Heart left ventricle (tissue), 16 donors: ENCODE results near the gene ASB7. TPM values are rescaled to one million over a fixed set of nuclear protein-coding genes. Genes with fewer than 3 reads are reported as not detected.

Experiments
- ATAC-seq, 4 donors: fragments of 200-7000 bp; cut with Tn5 transposase; one replicate each; pipeline ENCODE4 v1.9.1; 2020 to 2022; ENCODE audit warnings: moderate library complexity in 4 of 4, mild to moderate bottlenecking in 3 of 4, moderate number of reproducible peaks in 1 of 4
- DNase-seq, 5 donors: peaks; one replicate each; pipeline ENCODE4 v3.0.0-alpha.2; 2020
- H3K27ac ChIP-seq, 12 donors: fragments of 200-600 bp; sonication (generic) in 4 of 12; one replicate each; pipeline versions ENCODE4 v1.5.0 to v1.8.0; 2016 to 2022; ENCODE audit warnings: mild to moderate bottlenecking in 2 of 12
- H3K27me3 ChIP-seq, 9 donors: fragments of 200-600 bp; sonication (generic) in 2 of 9; one replicate each; pipeline versions ENCODE4 v1.5.1 to v1.8.0; 2016 to 2022; ENCODE audit warnings: mild to moderate bottlenecking in 3 of 9
- H3K36me3 ChIP-seq, 9 donors: fragments of 200-600 bp; sonication (generic) in 2 of 9; one replicate each; pipeline versions ENCODE4 v1.5.0 to v1.8.0; 2018 to 2022; ENCODE audit warnings: mild to moderate bottlenecking in 2 of 9
- H3K4me1 ChIP-seq, 12 donors: fragments of 200-600 bp; sonication (generic) in 4 of 12; one replicate each; pipeline versions ENCODE4 v1.5.0 to v1.8.0; 2016 to 2022; ENCODE audit warnings: mild to moderate bottlenecking in 3 of 12
- H3K4me3 ChIP-seq, 12 donors: fragments of 200-600 bp; sonication (generic) in 4 of 12; one replicate each; pipeline versions ENCODE4 v1.5.0 to v1.8.0; 2017 to 2022; ENCODE audit warnings: mild to moderate bottlenecking in 9 of 12, moderate library complexity in 4 of 12
- H3K9me3 ChIP-seq, 12 donors: fragments of 200-600 bp; sonication (generic) in 4 of 12; one replicate each; pipeline versions ENCODE4 v1.5.0 to v1.8.0; 2016 to 2022; ENCODE audit warnings: mild to moderate bottlenecking in 1 of 12
- POLR2A ChIP-seq, 2 donors: fragments of 450-650 bp; IDR thresholded peaks; one replicate each; pipeline ENCODE4 v1.6.1; 2017; ENCODE audit warnings: antibody characterized with exemption in 2 of 2, mild to moderate bottlenecking in 2 of 2, moderate library complexity in 2 of 2
- WGBS, 4 donors: extraction: QIAGEN DNeasy Blood & Tissue Kit in 2 of 4; methylation state at CpG; one replicate each; pipeline versions ENCODE4 v1.1.5 to v1.1.7; 2013 to 2018; 5-methylcytosine and 5-hydroxymethylcytosine counted together
- intact Hi-C, 10 donors: fragments of 100-400 bp; cut with DNase I; formaldehyde crosslinking; loops; one replicate each; pipeline versions ENCODE4 v1.11.1 to v1.14.2; 2022
- polyA plus RNA-seq, 2 donors: library from polyadenylated mRNA; stranded (reverse); fragments of 200-250 nt; gene quantifications; one replicate each; pipeline ENCODE4 v1.2.3, GENCODE V29; 2013
- total RNA-seq, 9 donors: library from RNA; depleted of rRNA in 2 of 9; stranded (reverse); fragments of >200 nt in 2 of 9; fragmentation: NEBNext Ultra II Directional in 3 of 9; extraction: Animal tissue kit (Norgen Biotek cat#: 25700) in 3 of 9; gene quantifications; one replicate each; pipeline versions ENCODE4 v1.1.0 to v1.2.4, GENCODE V29; 2016 to 2023
- TF ChIP-seq, protein P1 (sequence below), 12 donors: fragments of 200-600 bp; sonication (generic) in 4 of 12; IDR thresholded peaks; one replicate each; pipeline versions ENCODE4 v1.5.0 to v1.8.0; 2018 to 2022; ENCODE audit warnings: antibody characterized with exemption in 12 of 12, mild to moderate bottlenecking in 5 of 12
- donor health status: ischemic (EF 13 %, LVEDD 7.1; RV severe dilation, severe dysfunction).
- donor health status: healthy with polysubstance abuse.
- donor health status: DM: no; HTN: yes; CAD: no.
- donor health status: DM: no; HTN: no; CAD: no.
- donor health status: ischemic (EF 25% LVEDD 6.9; RV normal size, moderate dysfunction).
- donor health status: ischemic (EF 25% LVEDD 5.7; RV mildly dilated, moderate dysfunction).
- donor health status: healthy.
- donor health status: DM: yes; HTN: yes; CAD: no.
- donor health status: ischemic (EF 35%, LVEDD 5.7; RV mildly dilated, moderate dysfunction).
- donor health status: nonischemic (EF 11% LVEDD 7.7; RV severe dilation, severe dysfunction).
- donor health status: DM: yes; HTN: yes; CAD: no.
- donor health status: PGD.
- donor health status: ischemic (EF 29% LVEDD 5.4; RV normal size, mild dysfunction).
- donor health status: nonischemic (EF 23%, LVEDD 6.1; RV moderate dilation, normal function).

The ASB7 gene
- total and polyA plus RNA-seq, 11 donors: 2.3 to 6.9 (median 5.9) TPM

DNA sequence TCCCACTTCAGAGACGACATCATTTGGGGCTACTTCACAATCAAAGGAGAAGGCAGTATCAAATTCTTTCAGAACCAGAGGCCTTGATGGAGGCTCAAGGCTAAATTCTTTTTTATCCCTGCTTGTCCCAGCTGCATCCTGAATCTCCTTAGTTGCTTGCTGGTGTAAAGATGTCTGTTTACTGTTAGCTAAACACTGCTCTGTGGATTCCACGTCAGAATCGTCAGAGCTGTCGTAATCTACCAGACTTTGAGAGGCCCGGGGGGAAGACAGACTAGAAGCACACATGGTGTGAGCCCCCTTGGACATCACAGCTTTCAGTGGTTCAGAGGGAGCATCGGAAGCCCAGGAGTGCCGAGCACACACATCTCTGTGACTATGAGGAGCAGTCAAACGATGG lies 33.0 kb upstream of the ASB7 start:
- no peak overlapping the region for H3K4me3 ChIP-seq
- H3K9me3 ChIP-seq: no peaks in the 10 kb centered on the region
- 79 to 87% (median 81%) methylated on average over 8 of the region's 8 CpGs for WGBS, 4 donors
- peaks cover 0 to 60% (median 50%) of the 10 kb centered on the region in 9 donors for H3K36me3 ChIP-seq
- intact Hi-C loops: loop anchor here in 2 of 10 donors (10.0 kb wide), 2 partner anchors 135 to 635 kb away; no protein-coding TSS in a partner anchor
- TF ChIP-seq, protein P1, sequence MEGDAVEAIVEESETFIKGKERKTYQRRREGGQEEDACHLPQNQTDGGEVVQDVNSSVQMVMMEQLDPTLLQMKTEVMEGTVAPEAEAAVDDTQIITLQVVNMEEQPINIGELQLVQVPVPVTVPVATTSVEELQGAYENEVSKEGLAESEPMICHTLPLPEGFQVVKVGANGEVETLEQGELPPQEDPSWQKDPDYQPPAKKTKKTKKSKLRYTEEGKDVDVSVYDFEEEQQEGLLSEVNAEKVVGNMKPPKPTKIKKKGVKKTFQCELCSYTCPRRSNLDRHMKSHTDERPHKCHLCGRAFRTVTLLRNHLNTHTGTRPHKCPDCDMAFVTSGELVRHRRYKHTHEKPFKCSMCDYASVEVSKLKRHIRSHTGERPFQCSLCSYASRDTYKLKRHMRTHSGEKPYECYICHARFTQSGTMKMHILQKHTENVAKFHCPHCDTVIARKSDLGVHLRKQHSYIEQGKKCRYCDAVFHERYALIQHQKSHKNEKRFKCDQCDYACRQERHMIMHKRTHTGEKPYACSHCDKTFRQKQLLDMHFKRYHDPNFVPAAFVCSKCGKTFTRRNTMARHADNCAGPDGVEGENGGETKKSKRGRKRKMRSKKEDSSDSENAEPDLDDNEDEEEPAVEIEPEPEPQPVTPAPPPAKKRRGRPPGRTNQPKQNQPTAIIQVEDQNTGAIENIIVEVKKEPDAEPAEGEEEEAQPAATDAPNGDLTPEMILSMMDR (IDR thresholded peaks at IDR 0.05): no peak
- no peak for TF ChIP-seq POLR2A (IDR thresholded peaks at IDR 0.05)
- H3K27ac ChIP-seq: no peak overlapping the region
- H3K27me3 ChIP-seq: no peaks in the 10 kb centered on the region
- no peaks in the 10 kb centered on the region for H3K4me1 ChIP-seq
- ATAC-seq (no peak), DNase-seq (no peak)

DNA sequence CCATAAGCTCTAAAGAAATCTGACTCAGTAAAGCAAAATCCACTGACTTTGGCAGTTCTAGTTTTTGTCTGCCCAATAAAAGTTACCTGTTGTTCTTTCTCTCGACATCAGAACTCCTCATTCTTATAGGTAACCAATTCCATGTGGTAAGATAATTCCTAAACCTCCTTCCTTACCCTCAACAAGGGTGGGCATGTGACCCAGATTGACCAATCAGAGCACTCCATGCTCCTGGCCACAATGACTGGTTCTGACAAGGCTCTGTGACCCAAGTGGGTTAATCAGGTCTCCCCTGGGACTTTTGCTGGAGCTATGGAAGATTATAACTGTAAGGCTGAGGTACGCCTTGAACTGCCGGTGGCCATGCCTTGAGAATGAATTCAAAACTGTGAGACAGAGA lies 32.1 kb upstream of the ASB7 start:
- TF ChIP-seq, protein P1 (IDR thresholded peaks at IDR 0.05): no peak
- TF ChIP-seq POLR2A (IDR thresholded peaks at IDR 0.05): no peak
- H3K4me1 ChIP-seq: no peaks in the 10 kb centered on the region
- intact Hi-C loops: loop anchor here in 6 of 10 donors (2.0 to 5.0 kb wide), 4 partner anchors 218 to 643 kb away; no protein-coding TSS in a partner anchor
- H3K9me3 ChIP-seq: no peaks in the 10 kb centered on the region
- no peaks in the 10 kb centered on the region for H3K27me3 ChIP-seq
- H3K4me3 ChIP-seq: no peak overlapping the region
- peaks cover 0 to 66% (median 53%) of the 10 kb centered on the region in 9 donors for H3K36me3 ChIP-seq
- no peak overlapping the region for H3K27ac ChIP-seq
- DNase-seq (no peak), ATAC-seq (no peak)
- WGBS, 4 donors: 91 to 95% (median 93%) methylated on average over 3 of the region's 3 CpGs

DNA sequence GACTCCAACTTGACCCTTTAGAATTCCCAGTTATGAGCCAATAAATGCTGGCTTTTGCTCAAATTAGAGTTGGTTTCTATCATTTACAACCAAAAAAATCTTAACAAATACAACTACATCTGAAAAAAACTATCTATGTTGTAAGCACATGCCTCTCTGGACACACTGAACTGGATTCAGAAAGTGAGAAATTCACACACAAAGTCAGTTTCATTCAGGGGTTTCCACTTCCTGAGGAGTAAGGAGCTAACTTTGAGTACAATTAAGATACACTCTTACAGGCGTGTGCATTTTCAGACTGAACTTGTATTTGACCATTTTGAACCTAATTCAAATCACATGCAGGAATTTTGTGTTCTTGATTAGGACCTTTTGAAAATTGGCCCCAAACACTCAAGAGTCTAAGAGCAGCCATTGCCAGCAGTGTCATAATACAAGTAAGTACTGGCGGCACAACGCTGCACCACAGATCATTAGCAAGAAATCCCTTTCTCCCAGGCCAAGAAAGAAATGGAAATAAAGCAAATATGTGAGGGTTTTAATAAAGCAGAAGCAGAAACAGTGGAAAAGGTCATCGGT lies 31.6 kb upstream of the ASB7 start:
- ATAC-seq (no peak), DNase-seq (no peak)
- intact Hi-C loops: loop anchor here in 6 of 10 donors (2.0 to 5.0 kb wide), 4 partner anchors 219 to 644 kb away; no protein-coding TSS in a partner anchor

DNA sequence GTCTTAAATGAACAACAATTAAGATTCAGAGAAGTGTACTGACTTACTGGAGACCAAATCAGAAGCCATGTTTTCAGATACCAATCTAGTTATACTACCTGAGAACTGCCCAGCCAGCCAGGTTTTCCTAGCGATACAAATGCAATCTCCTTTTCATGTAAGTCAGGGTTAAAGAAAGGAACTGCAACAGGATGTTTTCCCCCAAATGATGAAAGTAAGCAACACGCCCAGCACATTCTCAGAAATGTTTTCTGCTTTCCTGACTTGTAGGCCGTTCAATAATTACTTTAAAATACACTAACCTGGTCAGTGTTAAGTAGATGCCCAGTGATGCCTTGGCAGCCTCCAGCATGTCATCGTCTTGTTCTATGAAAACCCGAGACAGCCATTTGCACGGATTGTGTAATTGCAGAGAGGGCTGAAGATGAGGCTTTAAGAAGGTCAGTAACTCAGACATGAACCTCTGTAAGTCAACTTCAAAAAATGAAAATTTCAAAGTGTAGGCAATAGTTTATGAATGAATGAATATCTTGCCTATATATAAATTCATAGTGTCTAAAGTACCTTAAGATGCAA lies 30.7 kb upstream of the ASB7 start:
- Histone ChIP-seq H3K36me3 (peaks cover 0 to 66% (median 53%) of the 10 kb centered on the region in 9 donors), H3K27me3 (no peaks in the 10 kb centered on the region), H3K4me1 (no peaks in the 10 kb centered on the region), H3K4me3 (no peak overlapping the region), H3K9me3 (no peaks in the 10 kb centered on the region), H3K27ac (no peak overlapping the region)
- 86 to 91% (median 90%) methylated on average over 6 of the region's 6 CpGs for WGBS, 4 donors
- intact Hi-C loops: loop anchor here (1.0 to 5.0 kb wide), 6 partner anchors 219 to 644 kb away; no protein-coding TSS in a partner anchor
- DNase-seq (no peak), ATAC-seq (no peak)
- TF ChIP-seq POLR2A (IDR thresholded peaks at IDR 0.05): no peak
- TF ChIP-seq, protein P1 (IDR thresholded peaks at IDR 0.05): no peak

More for the DNA sequence above, 31.6 kb upstream of the ASB7 start:
- TF ChIP-seq, protein P1 (IDR thresholded peaks at IDR 0.05): no peak
- no peak for TF ChIP-seq POLR2A (IDR thresholded peaks at IDR 0.05)
- whole genome bisulfite sequencing, 4 donors: 96 to 98% (median 97%) methylated on average over 4 of the region's 4 CpGs
- Histone ChIP-seq H3K4me1 (no peaks in the 10 kb centered on the region), H3K27me3 (no peaks in the 10 kb centered on the region), H3K27ac (no peak overlapping the region), H3K9me3 (no peaks in the 10 kb centered on the region), H3K36me3 (peaks cover 0 to 66% (median 53%) of the 10 kb centered on the region in 9 donors), H3K4me3 (no peak overlapping the region)
